IMR-90 (cell line): ENCODE results near the gene PATJ. TPM values are rescaled to one million over a fixed set of nuclear protein-coding genes. Genes with fewer than 3 reads are reported as not detected.

ENCODE experiments used
- ATAC-seq: fragments of 200-7000 bp; cut with Tn5 transposase; 2 replicates; pipeline ENCODE4 v1.9.1; 2020; ENCODE audit warnings: low read depth, mild to moderate bottlenecking, moderate library complexity
- BruUV-seq: library from RNA; stranded (reverse); fragments of 400-500 nt; replicated peaks from 2 replicates; lab custom pipeline; 2021; lab: Mats Ljungman, UMichigan
- CTCF ChIA-PET: fragments of 300-600 bp; formaldehyde crosslinking; extraction: SDS; loops from one replicate; lab custom pipeline; 2021; ENCODE audit warnings: antibody characterized with exemption; lab: Yijun Ruan, JAX
- POLR2A ChIA-PET: fragments of 300-600 bp; sonication (Branson Sonifier 250); formaldehyde crosslinking; loops from one replicate; lab custom pipeline; 2022; ENCODE audit warnings: antibody characterized with exemption; ENCODE audit not compliant: unreplicated experiment; lab: Charles Lee
- DNase-seq: peaks from one replicate; pipeline ENCODE4 v3.0.0; 2013
- H2AFZ ChIP-seq: replicated peaks from 2 replicates; pipeline ENCODE3; 2013; ENCODE audit warnings: low read length, mild to moderate bottlenecking; ENCODE audit not compliant: poor library complexity
- H2AK5ac ChIP-seq: 2 replicates; pipeline ENCODE4 v1.6.1; 2013; ENCODE audit warnings: low read depth, low read length, inconsistent platforms
- H2AK9ac ChIP-seq: replicated peaks from 2 replicates; pipeline ENCODE3; 2013; ENCODE audit warnings: mild to moderate bottlenecking, low read depth, low read length, moderate library complexity; ENCODE audit not compliant: poor library complexity
- H2BK120ac ChIP-seq: 2 replicates; pipeline ENCODE4 v1.6.1; 2013; ENCODE audit warnings: low read depth, low read length, inconsistent platforms
- H2BK15ac ChIP-seq: 3 replicates; pipeline ENCODE4 v1.6.1; 2013; ENCODE audit warnings: low read depth, low read length, inconsistent platforms
- H2BK20ac ChIP-seq: 2 replicates; pipeline ENCODE4 v1.6.1; 2013; ENCODE audit warnings: low read depth, mild to moderate bottlenecking, inconsistent platforms, low read length, moderate library complexity
- H2BK5ac ChIP-seq: 2 replicates; pipeline ENCODE4 v1.6.1; 2013; ENCODE audit warnings: mild to moderate bottlenecking, low read depth, low read length, inconsistent platforms; ENCODE audit not compliant: poor library complexity, severe bottlenecking
- H3K14ac ChIP-seq: replicated peaks from 2 replicates; pipeline ENCODE4 v1.6.1; 2013; ENCODE audit warnings: low read depth, low read length, inconsistent platforms
- H3K18ac ChIP-seq: 2 replicates; pipeline ENCODE4 v1.6.1; 2013; ENCODE audit warnings: low read depth, low read length, control low read depth
- H3K23ac ChIP-seq: 2 replicates; pipeline ENCODE4 v1.6.1; 2013; ENCODE audit warnings: low read depth, low read length, inconsistent platforms
- H3K27ac ChIP-seq: 2 replicates; pipeline ENCODE4 v1.5.1; 2013; ENCODE audit warnings: mild to moderate bottlenecking, control low read depth, low read length; ENCODE audit not compliant: insufficient read depth
- H3K27me3 ChIP-seq: 2 replicates; pipeline ENCODE4 v1.6.1; 2013; ENCODE audit warnings: low read length; ENCODE audit not compliant: control insufficient read depth, insufficient read depth
- H3K36me3 ChIP-seq: 2 replicates; pipeline ENCODE4 v1.6.1; 2013; ENCODE audit warnings: low read length, mixed read lengths; ENCODE audit not compliant: control insufficient read depth, insufficient read depth
- H3K4ac ChIP-seq: 2 replicates; pipeline ENCODE4 v1.6.1; 2013; ENCODE audit warnings: low read depth, low read length, inconsistent platforms
- H3K4me1 ChIP-seq: 2 replicates; pipeline ENCODE4 v1.6.1; 2013; ENCODE audit warnings: low read length, mixed read lengths; ENCODE audit not compliant: control insufficient read depth, insufficient read depth
- H3K4me2 ChIP-seq: 2 replicates; pipeline ENCODE4 v1.6.1; 2013; ENCODE audit warnings: low read depth, mild to moderate bottlenecking, control low read depth, low read length, moderate library complexity
- H3K4me3 ChIP-seq: 2 replicates; pipeline ENCODE4 v1.5.1; 2013; ENCODE audit warnings: low read depth, mild to moderate bottlenecking, control low read depth, low read length, moderate library complexity; ENCODE audit not compliant: insufficient read depth
- H3K56ac ChIP-seq: 2 replicates; pipeline ENCODE4 v1.6.1; 2013; ENCODE audit warnings: low read length, inconsistent platforms; ENCODE audit not compliant: insufficient read depth; ENCODE audit errors: extremely low read depth
- H3K79me1 ChIP-seq, 2 experiments: 2 replicates each; pipeline ENCODE4 v1.6.1; 2013; ENCODE audit warnings: low read length in 2 of 2, inconsistent platforms in 1 of 2, low read depth in 1 of 2
- H3K9ac ChIP-seq: 2 replicates; pipeline ENCODE4 v1.6.1; 2013; ENCODE audit warnings: low read depth, low read length, control low read depth
- H3K9me1 ChIP-seq: 2 replicates; pipeline ENCODE4 v1.6.1; 2013; ENCODE audit warnings: low read length, inconsistent platforms; ENCODE audit not compliant: insufficient read depth
- H3K9me3 ChIP-seq: 2 replicates; pipeline ENCODE4 v1.6.1; 2013; ENCODE audit warnings: low read length; ENCODE audit not compliant: control insufficient read depth, insufficient read depth
- H4K20me1 ChIP-seq: 2 replicates; pipeline ENCODE4 v1.6.1; 2013; ENCODE audit warnings: low read length, inconsistent platforms; ENCODE audit not compliant: insufficient read depth
- H4K5ac ChIP-seq: 2 replicates; pipeline ENCODE4 v1.6.1; 2013; ENCODE audit warnings: mild to moderate bottlenecking, low read depth, low read length, control low read depth
- H4K8ac ChIP-seq, 2 experiments: 2 replicates each; pipeline ENCODE4 v1.6.1; 2013; ENCODE audit warnings: low read depth in 2 of 2, low read length in 2 of 2, control low read depth in 1 of 2, inconsistent platforms in 1 of 2
- H4K91ac ChIP-seq: 2 replicates; pipeline ENCODE4 v1.6.1; 2013; ENCODE audit warnings: low read depth, low read length, inconsistent platforms; ENCODE audit not compliant: insufficient read depth
- CEBPB ChIP-seq: IDR thresholded peaks from 2 replicates; pipeline ENCODE4 v1.6.1; 2012; ENCODE audit warnings: low read depth, low read length, improper control_type of control experiment
- CTCF ChIP-seq: conservative IDR thresholded peaks from 2 replicates; pipeline ENCODE4 v1.5.1; 2012; ENCODE audit warnings: mild to moderate bottlenecking, low read depth, low read length, improper control_type of control experiment
- FOS ChIP-seq: fragments of 150-350 bp; IDR thresholded peaks from 2 replicates; pipeline ENCODE4 v1.6.1; 2016; ENCODE audit warnings: low read depth, low read length
- NFE2L2 ChIP-seq: fragments of 150-350 bp; IDR thresholded peaks from 2 replicates; pipeline ENCODE4 v1.6.1; 2016; ENCODE audit warnings: low read depth, mild to moderate bottlenecking, low read length
- WGBS, 2 experiments: methylation state at CpG; one replicate each; pipeline versions ENCODE4 v1.1.5 to v1.1.7; 2013; ENCODE audit warnings: missing lambda C conversion rate in 2 of 2; ENCODE audit not compliant: insufficient read length in 1 of 2; ENCODE audit errors: extremely low coverage in 2 of 2; 5-methylcytosine and 5-hydroxymethylcytosine counted together
- dilution Hi-C: fragments of 300-500 bp; cut with HindIII; formaldehyde crosslinking; loops from one replicate; pipeline ENCODE4 v1.14.3; 2018; ENCODE audit warnings: low sequenced_read_pairs; ENCODE audit not compliant: unreplicated experiment
- in situ Hi-C: fragments of 300-500 bp; cut with MboI; formaldehyde crosslinking; loops from 3 replicates; pipeline ENCODE4 v1.14.3; 2019; ENCODE audit warnings: low sequenced_read_pairs, inconsistent platforms, mixed read lengths
- intact Hi-C: fragments of 100-400 bp; cut with micrococcal nuclease; formaldehyde crosslinking; loops from 2 replicates; pipeline ENCODE4 v1.10.0; 2022
- polyA plus RNA-seq, 3 experiments: library from polyadenylated mRNA; depleted of rRNA; stranded (reverse); fragments of >200 nt; gene quantifications; 2 replicates each; pipeline ENCODE4 v1.2.3, GENCODE V29; 2012; ENCODE audit warnings: low replicate concordance in 1 of 3
- total RNA-seq: library from RNA; depleted of rRNA; stranded (reverse); fragments of >200 nt; gene quantifications from 2 replicates; pipeline ENCODE4 v1.2.3, GENCODE V29; 2012
- TF ChIP-seq, protein P1 (sequence below): fragments of 150-350 bp; IDR thresholded peaks from 2 replicates; pipeline ENCODE4 v1.6.1; 2017; ENCODE audit warnings: mild to moderate bottlenecking, antibody characterized with exemption, low read length, low read depth

Gene PATJ
- total and polyA plus RNA-seq, 2 of the 4 experiments (the other 2 are of a cell fraction) = 2.0 to 3.4 TPM

DNA sequence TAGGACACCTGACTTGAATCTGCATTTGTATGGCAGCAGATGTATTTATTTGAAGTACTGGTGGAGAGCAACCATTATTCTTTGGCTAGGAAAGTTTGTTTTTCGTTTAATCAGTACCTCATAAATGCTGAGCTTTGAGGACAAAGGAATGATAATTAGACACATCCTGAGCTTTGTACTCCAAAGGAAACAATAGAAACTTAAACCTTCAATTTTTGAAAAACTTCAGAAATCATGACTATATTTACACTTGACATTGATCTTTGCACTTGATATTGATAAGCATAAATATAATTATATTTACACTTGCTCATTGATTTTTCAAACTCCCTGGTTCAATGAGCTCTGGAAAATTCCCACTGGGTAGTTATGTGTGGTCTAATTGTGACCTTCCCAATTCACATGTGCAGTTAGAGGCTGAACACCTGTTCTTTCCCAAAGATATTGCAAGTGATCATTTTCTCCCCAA lies 10.7 kb downstream of the PATJ start:
- H2BK15ac ChIP-seq = no peak overlapping the region
- H2AK9ac ChIP-seq = no peak overlapping the region
- no peak overlapping the region for H3K14ac ChIP-seq
- H3K9me1 ChIP-seq = no peaks in the 10 kb centered on the region
- no peak overlapping the region for H3K4me3 ChIP-seq
- H3K56ac ChIP-seq = no peak overlapping the region
- H3K79me1 ChIP-seq = no peaks in the 10 kb centered on the region
- H3K9me3 ChIP-seq = no peaks in the 10 kb centered on the region
- no TSS peak for BruUV-seq
- no peak overlapping the region for H2BK5ac ChIP-seq
- no peak for TF ChIP-seq CTCF
- TF ChIP-seq, protein P1, sequence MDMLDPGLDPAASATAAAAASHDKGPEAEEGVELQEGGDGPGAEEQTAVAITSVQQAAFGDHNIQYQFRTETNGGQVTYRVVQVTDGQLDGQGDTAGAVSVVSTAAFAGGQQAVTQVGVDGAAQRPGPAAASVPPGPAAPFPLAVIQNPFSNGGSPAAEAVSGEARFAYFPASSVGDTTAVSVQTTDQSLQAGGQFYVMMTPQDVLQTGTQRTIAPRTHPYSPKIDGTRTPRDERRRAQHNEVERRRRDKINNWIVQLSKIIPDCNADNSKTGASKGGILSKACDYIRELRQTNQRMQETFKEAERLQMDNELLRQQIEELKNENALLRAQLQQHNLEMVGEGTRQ = no peak
- TF ChIP-seq FOS = no peak
- no peak for TF ChIP-seq CEBPB
- TF ChIP-seq NFE2L2 = no peak
- no peak overlapping the region for H4K5ac ChIP-seq
- POLR2A ChIA-PET = no interaction called here
- intact Hi-C loops (no loop called here), in situ Hi-C loops (no loop called here), dilution Hi-C loops (no loop called here)
- CTCF ChIA-PET = interaction anchor here (0.6 kb wide), 1 partner anchor 23 kb away, joined by 3 read pairs; no protein-coding TSS in a partner anchor
- DNase-seq (no peak), ATAC-seq (no peak)
- H3K4ac ChIP-seq = no peak overlapping the region
- no peak overlapping the region for H2AFZ ChIP-seq
- no peak overlapping the region for H4K91ac ChIP-seq
- no peak overlapping the region for H2BK20ac ChIP-seq
- H2AK5ac ChIP-seq = no peak overlapping the region
- H2BK120ac ChIP-seq = no peak overlapping the region
- no peak overlapping the region for H3K4me2 ChIP-seq
- H3K18ac ChIP-seq = no peak overlapping the region
- no peaks in the 10 kb centered on the region for H3K36me3 ChIP-seq
- H3K27ac ChIP-seq = no peak overlapping the region
- no peaks in the 10 kb centered on the region for H4K20me1 ChIP-seq
- no peak overlapping the region for H3K23ac ChIP-seq
- no CpG with 5 or more reads among the region's 1 CpG for WGBS, 2 experiments
- H3K4me1 ChIP-seq = no peaks in the 10 kb centered on the region
- H3K27me3 ChIP-seq = no peaks in the 10 kb centered on the region
- H4K8ac ChIP-seq = no peak overlapping the region
- no peak overlapping the region for H3K9ac ChIP-seq
